GM12878 (cell line): ENCODE results near the gene PRM1. TPM values are rescaled to one million over a fixed set of nuclear protein-coding genes. Genes with fewer than 3 reads are reported as not detected.

Experiments
- CEBPB ChIP-seq, 2 experiments: fragments of 150-350 bp in 1 of 2; IDR thresholded peaks; 2 replicates each; pipeline ENCODE4 v1.6.1; 2012 to 2014; ENCODE audit warnings: low read depth in 2 of 2, low read length in 2 of 2, borderline replicate concordance in 1 of 2, inconsistent platforms in 1 of 2
- ETV6 ChIP-seq, 2 experiments: fragments of 450-650 bp in 1 of 2; IDR thresholded peaks in 1 of 2; conservative IDR thresholded peaks in 1 of 2; 2 replicates each; pipeline ENCODE4 v1.6.1; 2014; ENCODE audit warnings: antibody characterized with exemption in 1 of 2, borderline replicate concordance in 1 of 2, low read depth in 1 of 2, mild to moderate bottlenecking in 1 of 2, moderate library complexity in 1 of 2
- HDGF ChIP-seq: fragments of 450-650 bp; IDR thresholded peaks from 2 replicates; pipeline ENCODE4 v1.6.1; 2016; ENCODE audit warnings: antibody characterized with exemption
- MTA2 ChIP-seq: fragments of 450-650 bp; IDR thresholded peaks from 2 replicates; pipeline ENCODE4 v1.6.1; 2016; ENCODE audit warnings: low read depth, mild to moderate bottlenecking, moderate library complexity
- NFIC ChIP-seq: IDR thresholded peaks from 2 replicates; pipeline ENCODE4 v1.6.1; 2012; ENCODE audit warnings: low read depth, mild to moderate bottlenecking, inconsistent platforms, low read length, moderate library complexity
- NR2F1 ChIP-seq: fragments of 450-650 bp; conservative IDR thresholded peaks from 2 replicates; pipeline ENCODE4 v1.6.1; 2017; ENCODE audit warnings: mild to moderate bottlenecking
- RAD21 ChIP-seq: IDR thresholded peaks from 2 replicates; pipeline ENCODE4 v1.6.1; 2011; ENCODE audit warnings: mild to moderate bottlenecking, low read depth, low read length, moderate library complexity; ENCODE audit not compliant: insufficient read depth
- polyA plus RNA-seq, 11 experiments: library from polyadenylated mRNA; depleted of rRNA in 4 of 11; unstranded in 6 of 11; stranded (reverse) in 5 of 11; fragments of >200 nt; fragmentation: Nextera tagmentation in 4 of 11; fragmentation: Illumina TruSeq in 1 of 11; extraction: Ambion mirVana in 4 of 11; extraction: Trizol in 1 of 11; gene quantifications; 1 replicate in 1 of 11; 2 replicates in 10 of 11; pipeline versions ENCODE4 v1.2.1 to v1.2.3, GENCODE V29; 2011 to 2016; ENCODE audit warnings: inconsistent platforms in 2 of 11, missing spikeins in 2 of 11, low read depth in 1 of 11
- total RNA-seq, 4 experiments: library from RNA; depleted of rRNA in 3 of 4; stranded (reverse); fragments of >200 nt in 3 of 4; fragmentation: Illumina TruSeq in 1 of 4; extraction: Trizol in 1 of 4; gene quantifications; 2 replicates each; pipeline versions ENCODE4 v1.2.1 to v1.2.3, GENCODE V29; 2013 to 2021
- TF ChIP-seq, protein P1 (sequence below): fragments of 450-650 bp; IDR thresholded peaks from 2 replicates; pipeline ENCODE4 v1.6.1; 2017; ENCODE audit warnings: mild to moderate bottlenecking
- TF ChIP-seq, protein P2 (sequence below): IDR thresholded peaks from 2 replicates; pipeline ENCODE4 v1.6.1; 2012; ENCODE audit warnings: improper control_type of control experiment, low read depth, low read length; ENCODE audit not compliant: insufficient replicate concordance

PRM1 gene
- total and polyA plus RNA-seq, 10 of the 15 experiments (the other 5 are each of a cell fraction or from before 2014, with no cell fraction given), result 0.20 TPM; not detected in 9

DNA sequence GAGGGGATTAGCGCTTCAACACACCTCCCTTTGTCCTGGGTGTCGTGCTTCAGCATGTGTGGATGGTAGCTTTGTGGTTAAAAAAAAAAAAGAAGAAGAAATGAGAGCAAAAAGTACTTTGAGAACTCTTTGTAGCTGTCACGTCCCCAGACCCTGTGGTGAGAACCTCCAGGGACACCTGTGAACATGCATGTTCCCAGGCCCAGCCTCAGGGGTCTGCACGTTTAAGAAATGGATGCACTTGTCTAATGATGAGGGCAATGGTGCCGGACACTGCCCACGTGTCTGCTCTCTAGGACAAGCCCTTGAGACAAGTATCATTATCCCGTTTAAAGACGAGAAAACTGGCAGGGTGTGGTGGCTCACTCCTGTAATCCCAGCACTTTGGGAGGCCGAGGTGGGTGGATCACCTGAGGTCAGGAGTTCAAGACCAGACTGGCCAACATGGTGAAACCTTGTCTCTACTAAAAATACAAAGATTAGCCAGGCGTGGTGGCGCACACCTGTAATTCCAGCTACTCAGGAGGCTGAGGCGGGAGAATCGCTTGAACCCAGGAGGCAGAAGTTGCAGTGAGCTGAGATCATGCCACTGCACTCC is 17.9 kb upstream of the PRM1 start (continued):
- TF ChIP-seq, protein P1, sequence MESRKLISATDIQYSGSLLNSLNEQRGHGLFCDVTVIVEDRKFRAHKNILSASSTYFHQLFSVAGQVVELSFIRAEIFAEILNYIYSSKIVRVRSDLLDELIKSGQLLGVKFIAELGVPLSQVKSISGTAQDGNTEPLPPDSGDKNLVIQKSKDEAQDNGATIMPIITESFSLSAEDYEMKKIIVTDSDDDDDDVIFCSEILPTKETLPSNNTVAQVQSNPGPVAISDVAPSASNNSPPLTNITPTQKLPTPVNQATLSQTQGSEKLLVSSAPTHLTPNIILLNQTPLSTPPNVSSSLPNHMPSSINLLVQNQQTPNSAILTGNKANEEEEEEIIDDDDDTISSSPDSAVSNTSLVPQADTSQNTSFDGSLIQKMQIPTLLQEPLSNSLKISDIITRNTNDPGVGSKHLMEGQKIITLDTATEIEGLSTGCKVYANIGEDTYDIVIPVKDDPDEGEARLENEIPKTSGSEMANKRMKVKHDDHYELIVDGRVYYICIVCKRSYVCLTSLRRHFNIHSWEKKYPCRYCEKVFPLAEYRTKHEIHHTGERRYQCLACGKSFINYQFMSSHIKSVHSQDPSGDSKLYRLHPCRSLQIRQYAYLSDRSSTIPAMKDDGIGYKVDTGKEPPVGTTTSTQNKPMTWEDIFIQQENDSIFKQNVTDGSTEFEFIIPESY, result 0 out of 2 replicates have a peak, but pooled peaks have one; percentile 47
- TF ChIP-seq NR2F1 (peak; percentile 75), HDGF (peak; percentile 86), RAD21 (0 out of 2 replicates have a peak, but pooled peaks have one; percentile 9), NFIC (peak; percentile 91), MTA2 (peak; percentile 84), CEBPB (IDR thresholded peaks at IDR 0.05; ENCODE audit: borderline replicate concordance in 1 of 2, low read depth in 2 of 2, low read length in 2 of 2) (0 out of 4 replicates have a peak, but pooled peaks of 1 of the 2 experiments have one; percentile 31), ETV6 (conservative IDR thresholded peaks at IDR 0.05 in 1 of 2, IDR thresholded peaks at IDR 0.05 in 1 of 2; ENCODE audit: borderline replicate concordance in 1 of 2, low read depth in 1 of 2) (peak in 1 of 2 experiments; percentile 64; a peak in 1 of 4 replicates)
- TF ChIP-seq, protein P2, sequence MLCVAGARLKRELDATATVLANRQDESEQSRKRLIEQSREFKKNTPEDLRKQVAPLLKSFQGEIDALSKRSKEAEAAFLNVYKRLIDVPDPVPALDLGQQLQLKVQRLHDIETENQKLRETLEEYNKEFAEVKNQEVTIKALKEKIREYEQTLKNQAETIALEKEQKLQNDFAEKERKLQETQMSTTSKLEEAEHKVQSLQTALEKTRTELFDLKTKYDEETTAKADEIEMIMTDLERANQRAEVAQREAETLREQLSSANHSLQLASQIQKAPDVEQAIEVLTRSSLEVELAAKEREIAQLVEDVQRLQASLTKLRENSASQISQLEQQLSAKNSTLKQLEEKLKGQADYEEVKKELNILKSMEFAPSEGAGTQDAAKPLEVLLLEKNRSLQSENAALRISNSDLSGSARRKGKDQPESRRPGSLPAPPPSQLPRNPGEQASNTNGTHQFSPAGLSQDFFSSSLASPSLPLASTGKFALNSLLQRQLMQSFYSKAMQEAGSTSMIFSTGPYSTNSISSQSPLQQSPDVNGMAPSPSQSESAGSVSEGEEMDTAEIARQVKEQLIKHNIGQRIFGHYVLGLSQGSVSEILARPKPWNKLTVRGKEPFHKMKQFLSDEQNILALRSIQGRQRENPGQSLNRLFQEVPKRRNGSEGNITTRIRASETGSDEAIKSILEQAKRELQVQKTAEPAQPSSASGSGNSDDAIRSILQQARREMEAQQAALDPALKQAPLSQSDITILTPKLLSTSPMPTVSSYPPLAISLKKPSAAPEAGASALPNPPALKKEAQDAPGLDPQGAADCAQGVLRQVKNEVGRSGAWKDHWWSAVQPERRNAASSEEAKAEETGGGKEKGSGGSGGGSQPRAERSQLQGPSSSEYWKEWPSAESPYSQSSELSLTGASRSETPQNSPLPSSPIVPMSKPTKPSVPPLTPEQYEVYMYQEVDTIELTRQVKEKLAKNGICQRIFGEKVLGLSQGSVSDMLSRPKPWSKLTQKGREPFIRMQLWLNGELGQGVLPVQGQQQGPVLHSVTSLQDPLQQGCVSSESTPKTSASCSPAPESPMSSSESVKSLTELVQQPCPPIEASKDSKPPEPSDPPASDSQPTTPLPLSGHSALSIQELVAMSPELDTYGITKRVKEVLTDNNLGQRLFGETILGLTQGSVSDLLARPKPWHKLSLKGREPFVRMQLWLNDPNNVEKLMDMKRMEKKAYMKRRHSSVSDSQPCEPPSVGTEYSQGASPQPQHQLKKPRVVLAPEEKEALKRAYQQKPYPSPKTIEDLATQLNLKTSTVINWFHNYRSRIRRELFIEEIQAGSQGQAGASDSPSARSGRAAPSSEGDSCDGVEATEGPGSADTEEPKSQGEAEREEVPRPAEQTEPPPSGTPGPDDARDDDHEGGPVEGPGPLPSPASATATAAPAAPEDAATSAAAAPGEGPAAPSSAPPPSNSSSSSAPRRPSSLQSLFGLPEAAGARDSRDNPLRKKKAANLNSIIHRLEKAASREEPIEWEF, result peak; percentile 100
